PC-3 (cell line): ENCODE measurements around the gene EFCAB11. TPM values are rescaled to one million over a fixed set of nuclear protein-coding genes. Genes with fewer than 3 reads are reported as not detected.

ENCODE experiments used
- ATAC-seq: fragments of 200-7000 bp; cut with Tn5 transposase; 2 replicates; pipeline ENCODE4 v1.9.1; 2020; ENCODE audit warnings: mild to moderate bottlenecking, moderate library complexity
- BruUV-seq: library from RNA; stranded (reverse); fragments of 400-500 nt; replicated peaks from 2 replicates; lab custom pipeline; 2021; lab: Mats Ljungman, UMichigan
- CTCF ChIA-PET: fragments of 300-600 bp; sonication (Branson Sonifier 250); formaldehyde crosslinking; loops from one replicate; lab custom pipeline; 2022; ENCODE audit warnings: antibody characterized with exemption; lab: Charles Lee
- POLR2A ChIA-PET: fragments of 300-600 bp; sonication (Branson Sonifier 250); formaldehyde crosslinking; loops from one replicate; lab custom pipeline; 2022; ENCODE audit warnings: antibody characterized with exemption; ENCODE audit not compliant: unreplicated experiment; lab: Charles Lee
- DNase-seq: peaks from one replicate; pipeline ENCODE4 v3.0.0-alpha.2; 2015
- H2AFZ ChIP-seq: fragments of 300-600 bp; sonication (generic); 2 replicates; pipeline ENCODE4 v1.6.0; 2016; ENCODE audit warnings: antibody characterized with exemption, low read length
- H3F3A ChIP-seq: fragments of 300-600 bp; sonication (generic); one replicate; pipeline ENCODE4 v1.6.0; 2017; ENCODE audit warnings: antibody characterized with exemption, low read length, control low read depth, mild to moderate bottlenecking; ENCODE audit not compliant: unreplicated experiment
- H3K27ac ChIP-seq: fragments of 300-600 bp; sonication (generic); 2 replicates; pipeline ENCODE4 v1.5.1; 2016; ENCODE audit warnings: mild to moderate bottlenecking, low read length
- H3K27me3 ChIP-seq: fragments of 300-600 bp; sonication (generic); 2 replicates; pipeline ENCODE4 v1.6.1; 2016; ENCODE audit warnings: low read length, mixed read lengths
- H3K36me3 ChIP-seq: fragments of 300-600 bp; sonication (generic); 2 replicates; pipeline ENCODE4 v1.6.1; 2016; ENCODE audit warnings: low read depth, mixed run types, low read length, mixed read lengths
- H3K4me1 ChIP-seq: fragments of 300-600 bp; sonication (generic); 2 replicates; pipeline ENCODE4 v1.5.1; 2016; ENCODE audit warnings: low read length; ENCODE audit not compliant: insufficient read depth
- H3K4me2 ChIP-seq: fragments of 300-600 bp; sonication (generic); 2 replicates; pipeline ENCODE4 v1.6.0; 2016; ENCODE audit warnings: low read length
- H3K4me3 ChIP-seq: fragments of 300-600 bp; sonication (generic); 2 replicates; pipeline ENCODE4 v1.5.1; 2016; ENCODE audit warnings: mild to moderate bottlenecking, low read length, mixed read lengths
- H3K79me2 ChIP-seq: fragments of 300-600 bp; sonication (generic); 2 replicates; pipeline ENCODE4 v1.6.1; 2017; ENCODE audit warnings: low read length, mixed read lengths
- H3K9ac ChIP-seq: fragments of 300-600 bp; sonication (generic); 2 replicates; pipeline ENCODE4 v1.6.0; 2016; ENCODE audit warnings: mild to moderate bottlenecking, low read length
- H3K9me2 ChIP-seq: fragments of 300-600 bp; sonication (generic); replicated peaks from 2 replicates; pipeline ENCODE4 v1.6.1; 2016; ENCODE audit warnings: mixed run types, low read length, mixed read lengths
- H3K9me3 ChIP-seq: fragments of 300-600 bp; sonication (generic); 2 replicates; pipeline ENCODE4 v1.6.1; 2016; ENCODE audit warnings: low read length, mixed read lengths
- H4K20me1 ChIP-seq: fragments of 300-600 bp; sonication (generic); 2 replicates; pipeline ENCODE4 v1.6.1; 2016; ENCODE audit warnings: low read length, mixed read lengths
- CTCF ChIP-seq: fragments of 300-600 bp; sonication (generic); conservative IDR thresholded peaks from 2 replicates; pipeline ENCODE4 v1.5.1; 2017; ENCODE audit warnings: antibody characterized with exemption, low read depth, mild to moderate bottlenecking, low read length
- EZH2 ChIP-seq: fragments of 300-600 bp; sonication (generic); IDR thresholded peaks from one replicate; pipeline ENCODE4 v1.6.1; 2017; ENCODE audit warnings: antibody characterized with exemption, mild to moderate bottlenecking, low read length; ENCODE audit not compliant: unreplicated experiment
- EZH2phosphoT487 ChIP-seq: fragments of 300-600 bp; sonication (generic); IDR thresholded peaks from 2 replicates; pipeline ENCODE4 v1.6.1; 2018; ENCODE audit warnings: mild to moderate bottlenecking, antibody characterized with exemption, low read length, borderline replicate concordance
- intact Hi-C: fragments of 100-400 bp; cut with micrococcal nuclease; formaldehyde crosslinking; loops from 2 replicates; pipeline ENCODE4 v1.9.0; 2023
- total RNA-seq: library from RNA; depleted of rRNA; stranded (reverse); fragments of >200 nt; gene quantifications from 2 replicates; pipeline ENCODE4 v1.2.3, GENCODE V29; 2014

Gene EFCAB11
- total RNA-seq, 1 experiment from 2014 or later, result 7.0 TPM

GRCh38 chr14:89842837-89843236 lies 111.7 kb downstream of the EFCAB11 start:
- intact Hi-C loops, result no loop called here
- Histone ChIP-seq H3K36me3 (no peaks in the 10 kb centered on the region), H3K9ac (no peak overlapping the region), H4K20me1 (no peaks in the 10 kb centered on the region), H3K9me3 (no peaks in the 10 kb centered on the region), H2AFZ (no peak overlapping the region), H3F3A (no peaks in the 10 kb centered on the region), H3K4me2 (no peak overlapping the region), H3K4me1 (no peaks in the 10 kb centered on the region), H3K4me3 (no peak overlapping the region), H3K79me2 (no peaks in the 10 kb centered on the region), H3K27me3 (no peaks in the 10 kb centered on the region), H3K27ac (no peak overlapping the region), H3K9me2 (no peaks in the 10 kb centered on the region)
- ChIA-PET POLR2A (no interaction called here), CTCF (no interaction called here)
- DNase-seq (no peak), ATAC-seq (no peak)
- no TSS peak for BruUV-seq
- TF ChIP-seq EZH2phosphoT487 (no peak), CTCF (no peak), EZH2 (no peak)

- ATAC-seq, result no peak
- POLR2A ChIA-PET, result no interaction called here
Measured at GRCh38 chr14:89841851-89842250, 112.7 kb downstream of the EFCAB11 start.

More at GRCh38 chr14:89841851-89842250, 112.7 kb downstream of the EFCAB11 start:
- H3K9me2 ChIP-seq, result no peaks in the 10 kb centered on the region
- no peaks in the 10 kb centered on the region for H3K4me1 ChIP-seq
- H3K27me3 ChIP-seq, result no peaks in the 10 kb centered on the region
- intact Hi-C loops, result no loop called here
- H4K20me1 ChIP-seq, result no peaks in the 10 kb centered on the region
- no peak overlapping the region for H3K9ac ChIP-seq
- CTCF ChIA-PET, result no interaction called here
- H3K36me3 ChIP-seq, result no peaks in the 10 kb centered on the region
- no peak overlapping the region for H3K27ac ChIP-seq
- no peak overlapping the region for H3K4me3 ChIP-seq
- DNase-seq, result no peak
- H2AFZ ChIP-seq, result no peak overlapping the region
- no peaks in the 10 kb centered on the region for H3F3A ChIP-seq
- no peak overlapping the region for H3K4me2 ChIP-seq
- H3K9me3 ChIP-seq, result no peaks in the 10 kb centered on the region
- no peaks in the 10 kb centered on the region for H3K79me2 ChIP-seq
- peak; percentile 20; the same call in 1 of the 2 replicates for TF ChIP-seq CTCF
- TF ChIP-seq EZH2phosphoT487, result no peak
- no TSS peak for BruUV-seq
